ENCODE measurements around the gene TMUB1. TPM values are rescaled to one million over a fixed set of nuclear protein-coding genes. Genes with fewer than 3 reads are reported as not detected.

Gene TMUB1
- total RNA-seq, 1 experiment from 2014 or later: 68.1 TPM

DNA sequence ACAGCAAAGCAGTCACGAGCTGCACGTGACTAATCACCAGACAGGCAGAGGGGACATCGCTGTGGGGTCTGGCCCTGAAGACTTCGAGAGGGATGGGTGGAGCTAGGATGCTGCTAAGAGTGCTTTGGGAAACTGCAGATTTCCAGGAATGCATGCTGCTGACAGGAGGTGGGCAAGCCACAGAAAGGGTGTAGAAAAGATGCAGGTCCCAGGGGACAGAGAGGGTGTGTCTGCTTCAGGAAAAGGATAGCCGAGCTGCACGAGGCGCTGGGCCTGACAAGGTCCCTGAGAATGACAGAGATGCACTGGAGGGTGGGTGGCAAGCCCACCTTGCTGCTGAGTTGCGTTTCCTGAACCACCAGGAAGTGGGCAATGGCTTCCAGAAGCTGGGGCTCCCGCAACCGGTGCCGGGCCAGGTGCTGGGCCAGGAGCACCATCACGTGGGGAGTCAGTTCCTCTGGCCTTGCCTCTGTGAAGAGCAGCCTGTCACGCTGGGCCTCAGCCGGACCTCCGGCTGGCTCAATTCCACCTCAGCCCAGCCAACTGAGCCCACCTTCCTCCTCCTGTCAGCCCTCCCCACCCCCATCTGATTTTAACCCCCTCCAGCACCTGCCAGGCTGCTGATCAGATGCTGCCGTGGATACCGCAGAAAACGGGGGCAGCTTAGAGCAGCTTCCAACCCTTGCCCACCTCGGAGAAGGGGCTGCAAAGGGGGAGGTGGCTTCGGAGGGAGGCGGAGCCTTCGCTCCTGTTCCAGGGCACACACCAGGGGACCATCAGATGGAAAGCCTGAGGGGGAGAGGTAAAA, 4.9 kb downstream of the TMUB1 start:
- CTCF ChIA-PET: interaction anchor here (0.7 kb wide), 1 partner anchor 16 kb away, joined by 3 read pairs; no protein-coding TSS in a partner anchor
- TF ChIP-seq, protein P1, sequence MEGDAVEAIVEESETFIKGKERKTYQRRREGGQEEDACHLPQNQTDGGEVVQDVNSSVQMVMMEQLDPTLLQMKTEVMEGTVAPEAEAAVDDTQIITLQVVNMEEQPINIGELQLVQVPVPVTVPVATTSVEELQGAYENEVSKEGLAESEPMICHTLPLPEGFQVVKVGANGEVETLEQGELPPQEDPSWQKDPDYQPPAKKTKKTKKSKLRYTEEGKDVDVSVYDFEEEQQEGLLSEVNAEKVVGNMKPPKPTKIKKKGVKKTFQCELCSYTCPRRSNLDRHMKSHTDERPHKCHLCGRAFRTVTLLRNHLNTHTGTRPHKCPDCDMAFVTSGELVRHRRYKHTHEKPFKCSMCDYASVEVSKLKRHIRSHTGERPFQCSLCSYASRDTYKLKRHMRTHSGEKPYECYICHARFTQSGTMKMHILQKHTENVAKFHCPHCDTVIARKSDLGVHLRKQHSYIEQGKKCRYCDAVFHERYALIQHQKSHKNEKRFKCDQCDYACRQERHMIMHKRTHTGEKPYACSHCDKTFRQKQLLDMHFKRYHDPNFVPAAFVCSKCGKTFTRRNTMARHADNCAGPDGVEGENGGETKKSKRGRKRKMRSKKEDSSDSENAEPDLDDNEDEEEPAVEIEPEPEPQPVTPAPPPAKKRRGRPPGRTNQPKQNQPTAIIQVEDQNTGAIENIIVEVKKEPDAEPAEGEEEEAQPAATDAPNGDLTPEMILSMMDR (IDR thresholded peaks at IDR 0.05; ENCODE audit: insufficient read depth in 1 of 2, low read depth in 1 of 2, low read length in 1 of 2, severe bottlenecking in 1 of 2, unreplicated experiment in 1 of 2): no peak
- peaks cover 75% of the 10 kb centered on the region for H3K36me3 Mint-ChIP-seq (ENCODE audit: insufficient read depth, unreplicated experiment)

DNA sequence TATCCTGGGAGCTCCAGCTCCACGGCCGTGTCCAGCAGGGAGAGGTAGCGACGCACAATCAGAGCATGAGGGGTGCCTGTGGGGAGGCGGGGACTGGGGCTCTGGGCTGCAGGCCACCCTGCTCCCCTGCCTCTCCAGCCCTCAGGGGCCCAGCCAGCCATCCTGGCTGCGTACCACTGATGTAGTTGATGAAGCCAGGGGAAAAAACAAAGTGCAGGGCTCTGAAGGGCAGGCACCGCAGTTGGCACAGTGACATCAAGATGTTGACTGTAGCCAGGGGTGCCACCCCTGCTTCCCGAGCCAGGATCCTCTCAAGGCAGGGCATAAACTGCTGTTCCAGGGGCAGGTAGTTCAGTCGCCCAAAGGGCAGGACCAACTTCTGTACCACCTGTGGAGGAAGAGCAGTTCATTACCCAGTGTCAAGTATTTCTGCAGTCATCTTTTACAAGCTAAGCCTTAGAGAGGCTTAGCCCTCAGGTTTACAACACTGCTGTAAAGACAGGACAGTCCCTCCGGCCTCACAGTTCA, 5.5 kb downstream of the TMUB1 start:
- Histone ChIP-seq H3K4me1 (peaks cover 22% of the 10 kb centered on the region), H3K27me3 (replicated peaks; ENCODE audit: control insufficient read depth, insufficient read depth, low read length) (no peaks in the 10 kb centered on the region), H3K9me3 (no peaks in the 10 kb centered on the region), H3K36me3 (ENCODE audit: control insufficient read depth, insufficient read depth, low read length) (no peaks in the 10 kb centered on the region), H3K4me3 (ENCODE audit: low read depth, low read length) (no peak overlapping the region)
- POLR2A ChIA-PET: interaction anchor here (0.6 to 1.2 kb wide), 2 partner anchors 9 to 50 kb away, joined by 4 to 5 read pairs; partner anchors contain the start of gene ABCB8
- H3K4me1 Mint-ChIP-seq (ENCODE audit: low read depth, unreplicated experiment): peaks cover 4% of the 10 kb centered on the region
- TF ChIP-seq, protein P1 (IDR thresholded peaks at IDR 0.05; ENCODE audit: insufficient read depth in 1 of 2, low read depth in 1 of 2, low read length in 1 of 2, severe bottlenecking in 1 of 2, unreplicated experiment in 1 of 2): no peak
- no peaks in the 10 kb centered on the region for H3K9me3 Mint-ChIP-seq (ENCODE audit: unreplicated experiment)
- intact Hi-C loops (cut with micrococcal nuclease; ENCODE audit: unreplicated experiment): no loop called here
- H3K4me3 Mint-ChIP-seq (ENCODE audit: unreplicated experiment): peak overlapping the region; percentile 50
- BruUV-seq (replicated peaks): no TSS peak
- CTCF ChIA-PET: interaction anchor here (0.7 kb wide), 1 partner anchor 15 kb away, joined by 3 read pairs; no protein-coding TSS in a partner anchor
- H3K36me3 Mint-ChIP-seq (ENCODE audit: insufficient read depth, unreplicated experiment): peaks cover 79% of the 10 kb centered on the region
- no peak for DNase-seq
- H3K27ac Mint-ChIP-seq (ENCODE audit: unreplicated experiment): peak overlapping the region; percentile 19
- H3K27me3 Mint-ChIP-seq (ENCODE audit: insufficient read depth, unreplicated experiment): no peaks in the 10 kb centered on the region

More for the DNA sequence above, 4.9 kb downstream of the TMUB1 start:
- Mint-ChIP-seq H3K9me3 (ENCODE audit: unreplicated experiment) (no peaks in the 10 kb centered on the region), H3K27ac (ENCODE audit: unreplicated experiment) (peak overlapping the region; percentile 19), H3K27me3 (ENCODE audit: insufficient read depth, unreplicated experiment) (no peaks in the 10 kb centered on the region), H3K4me1 (ENCODE audit: low read depth, unreplicated experiment) (peaks cover 7% of the 10 kb centered on the region), H3K4me3 (ENCODE audit: unreplicated experiment) (peak overlapping the region; percentile 93)
- Histone ChIP-seq H3K9me3 (no peaks in the 10 kb centered on the region), H3K36me3 (ENCODE audit: control insufficient read depth, insufficient read depth, low read length) (no peaks in the 10 kb centered on the region), H3K4me3 (ENCODE audit: low read depth, low read length) (no peak overlapping the region), H3K27me3 (replicated peaks; ENCODE audit: control insufficient read depth, insufficient read depth, low read length) (no peaks in the 10 kb centered on the region), H3K4me1 (peaks cover 22% of the 10 kb centered on the region)
- BruUV-seq (replicated peaks): no TSS peak
- POLR2A ChIA-PET: interaction anchor here (0.6 to 1.2 kb wide), 2 partner anchors 10 to 50 kb away, joined by 4 to 5 read pairs; partner anchors contain the start of gene ABCB8
- peak in 1 of 2 experiments; percentile 30 for DNase-seq
- intact Hi-C loops (cut with micrococcal nuclease; ENCODE audit: unreplicated experiment): no loop called here

DNA sequence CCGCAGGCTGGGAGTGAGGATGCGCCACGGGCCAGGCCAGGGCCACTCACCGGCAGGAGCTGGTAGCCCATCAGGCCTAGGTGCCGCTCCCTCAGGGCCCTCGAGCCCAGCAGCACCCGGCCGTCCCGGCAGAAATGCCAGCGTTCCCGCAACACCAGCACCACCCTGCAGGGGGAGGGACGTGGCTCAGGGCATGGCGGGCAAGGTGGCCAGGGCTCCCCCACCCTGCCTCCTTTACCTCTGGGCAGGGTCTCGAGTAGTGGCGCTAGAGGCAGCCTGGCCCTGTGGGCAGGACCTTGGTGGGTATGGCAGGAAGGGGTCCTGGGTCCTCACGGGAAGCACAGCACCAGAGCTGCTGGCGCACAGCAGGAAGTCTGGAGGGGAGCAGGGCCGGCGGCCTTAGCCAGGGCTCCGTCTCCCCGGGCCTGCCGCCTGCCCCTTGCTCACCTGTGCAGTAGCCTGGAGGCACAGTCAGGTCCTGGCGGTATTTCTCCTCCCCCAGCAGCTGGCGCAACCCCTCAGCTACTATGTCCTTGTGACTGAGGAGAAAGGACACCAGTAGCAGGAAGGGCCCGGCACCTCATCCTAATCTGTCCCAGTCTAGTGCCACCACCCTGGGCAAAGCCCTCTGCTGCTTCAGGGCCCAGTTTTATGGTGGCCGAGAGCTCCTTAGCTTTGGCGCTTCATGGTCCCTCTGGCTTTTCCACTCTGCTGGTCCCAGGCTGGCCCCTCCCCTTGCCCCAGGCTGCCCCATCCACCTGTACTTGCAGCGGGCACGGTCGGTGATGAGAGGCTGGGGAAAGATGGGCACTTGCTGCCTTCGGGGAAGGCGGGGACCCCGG, 6.2 kb downstream of the TMUB1 start:
- H3K36me3 Mint-ChIP-seq (ENCODE audit: insufficient read depth, unreplicated experiment): peaks cover 82% of the 10 kb centered on the region
- H3K9me3 Mint-ChIP-seq (ENCODE audit: unreplicated experiment): no peaks in the 10 kb centered on the region
- no TSS peak for BruUV-seq (replicated peaks)
- DNase-seq: peak; percentile 48 to 74
- H3K4me3 Mint-ChIP-seq (ENCODE audit: unreplicated experiment): no peak overlapping the region
- intact Hi-C loops (cut with micrococcal nuclease; ENCODE audit: unreplicated experiment): no loop called here
- TF ChIP-seq, protein P1 (IDR thresholded peaks at IDR 0.05; ENCODE audit: insufficient read depth in 1 of 2, low read depth in 1 of 2, low read length in 1 of 2, severe bottlenecking in 1 of 2, unreplicated experiment in 1 of 2): peak; percentile 33 to 44
- no peaks in the 10 kb centered on the region for H3K27me3 Mint-ChIP-seq (ENCODE audit: insufficient read depth, unreplicated experiment)
- no peaks in the 10 kb centered on the region for H3K4me1 Mint-ChIP-seq (ENCODE audit: low read depth, unreplicated experiment)
- POLR2A ChIA-PET: interaction anchor here (0.7 to 1.2 kb wide), 3 partner anchors 9 to 49 kb away, joined by 3 to 5 read pairs (median 3); partner anchors contain the start of gene ABCB8
- H3K27me3 ChIP-seq (replicated peaks; ENCODE audit: control insufficient read depth, insufficient read depth, low read length): no peaks in the 10 kb centered on the region
- H3K36me3 ChIP-seq (ENCODE audit: control insufficient read depth, insufficient read depth, low read length): no peaks in the 10 kb centered on the region
- CTCF ChIA-PET: interaction anchor here (0.7 kb wide), 1 partner anchor 14 kb away, joined by 3 read pairs; no protein-coding TSS in a partner anchor
- no peak overlapping the region for H3K27ac Mint-ChIP-seq (ENCODE audit: unreplicated experiment)
- H3K4me3 ChIP-seq (ENCODE audit: low read depth, low read length): no peak overlapping the region
- H3K4me1 ChIP-seq: peaks cover 17% of the 10 kb centered on the region
- no peaks in the 10 kb centered on the region for H3K9me3 ChIP-seq
